Activated CD4-positive, CD25-positive, alpha-beta regulatory T cell treated with anti-CD3 and anti-CD28 coated beads, Interleukin-2, amount 50 U/mL, for 72 hours (primary cell): ENCODE data around the gene SYNPO.

Source experiments
- DNase-seq: peaks from one replicate; pipeline ENCODE4 v3.0.0; 2021

The SYNPO gene

DNA sequence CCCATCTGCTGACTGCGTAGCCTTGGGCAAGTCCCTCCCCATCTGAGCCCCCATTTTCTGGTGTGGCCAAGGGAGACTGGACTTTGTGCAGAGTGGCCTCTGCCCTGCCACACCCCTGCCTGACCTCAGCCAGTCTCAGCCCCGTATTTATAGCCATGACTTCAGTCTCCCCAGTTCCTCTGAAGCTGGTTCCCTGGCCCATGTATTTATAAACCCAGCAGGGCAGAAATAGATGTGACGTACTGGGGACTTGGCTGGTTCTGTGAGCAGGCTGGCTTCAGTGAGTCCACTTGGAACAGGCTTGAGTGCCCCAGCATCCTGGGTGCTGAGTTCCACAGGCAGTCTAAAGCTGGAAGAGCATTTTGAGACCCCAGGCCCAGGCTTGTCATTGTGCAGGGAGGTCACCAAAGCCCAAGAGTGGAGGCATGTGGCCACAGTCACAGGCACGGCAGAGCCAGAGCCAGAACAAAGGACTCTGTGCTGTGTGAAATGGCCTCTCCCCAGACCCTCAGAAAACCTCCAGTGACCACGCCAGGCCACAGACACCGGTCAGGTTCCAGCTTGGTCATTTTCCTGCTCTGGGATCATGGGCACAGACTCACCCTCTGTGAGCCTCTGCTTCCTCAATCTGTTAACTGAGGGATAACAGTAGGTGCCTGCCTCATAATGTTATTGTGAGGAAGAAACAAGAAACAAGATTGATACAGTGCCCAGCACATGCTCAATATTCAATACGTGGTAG, 30.4 kb upstream of the SYNPO start:
- DNase-seq: no peak

DNA sequence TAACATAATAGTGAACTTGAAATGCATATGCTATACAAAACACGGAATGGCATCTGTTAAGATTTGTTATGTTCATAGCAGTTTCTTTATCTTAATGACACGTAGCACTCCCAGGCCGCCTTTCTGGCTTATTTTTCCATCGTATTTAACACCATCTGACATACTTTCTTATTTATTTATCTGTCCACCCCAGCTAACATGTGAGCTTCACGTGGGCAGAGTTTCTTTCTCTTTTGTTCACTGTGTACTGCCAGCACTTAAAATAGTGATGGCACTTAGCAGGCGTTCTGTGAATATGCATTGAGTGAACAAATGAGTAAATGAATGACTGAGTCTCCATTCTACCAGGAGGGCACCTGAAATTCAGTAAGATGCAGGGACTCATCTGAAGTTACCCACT, 29.4 kb upstream of the SYNPO start:
- DNase-seq: no peak

- no peak for DNase-seq
These were observed 28.1 kb upstream of the SYNPO start for GRCh38 chr5:150612405-150612804.

GRCh38 chr5:150612905-150613670, 27.4 kb upstream of the SYNPO start:
- DNase-seq: no peak

DNA sequence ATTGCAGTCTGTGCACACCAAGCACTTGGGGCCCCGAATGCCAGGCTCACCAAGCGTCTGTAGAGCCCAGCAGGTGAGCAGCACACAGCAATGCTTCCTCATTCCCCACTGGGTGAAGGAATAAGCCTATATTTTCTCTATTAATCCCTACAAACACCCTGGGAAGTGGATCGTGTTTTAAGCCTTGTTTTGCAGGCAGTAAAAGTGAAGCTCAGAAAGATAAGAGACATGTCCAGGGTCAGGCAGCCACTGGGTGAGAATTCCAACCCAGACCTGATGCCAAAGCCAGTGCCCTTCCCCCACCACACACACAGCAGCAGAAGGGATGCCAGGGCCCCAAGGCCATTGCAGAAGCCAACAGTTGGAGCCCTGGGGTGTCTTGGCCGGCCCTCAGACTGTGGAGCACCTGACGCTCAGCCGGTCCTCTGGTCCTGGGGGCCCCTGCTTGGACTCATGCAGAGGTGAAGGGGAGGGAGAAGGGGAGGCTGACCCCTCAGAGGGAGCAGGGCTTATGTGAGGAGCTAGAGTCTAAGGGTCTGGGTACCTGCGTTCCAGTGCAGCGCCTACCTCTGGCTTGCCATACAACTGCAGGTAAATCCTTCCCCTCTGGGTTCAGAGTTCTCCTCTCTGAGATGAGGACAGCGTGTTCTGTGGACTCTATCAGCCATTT, 26.3 kb upstream of the SYNPO start:
- no peak for DNase-seq

DNA sequence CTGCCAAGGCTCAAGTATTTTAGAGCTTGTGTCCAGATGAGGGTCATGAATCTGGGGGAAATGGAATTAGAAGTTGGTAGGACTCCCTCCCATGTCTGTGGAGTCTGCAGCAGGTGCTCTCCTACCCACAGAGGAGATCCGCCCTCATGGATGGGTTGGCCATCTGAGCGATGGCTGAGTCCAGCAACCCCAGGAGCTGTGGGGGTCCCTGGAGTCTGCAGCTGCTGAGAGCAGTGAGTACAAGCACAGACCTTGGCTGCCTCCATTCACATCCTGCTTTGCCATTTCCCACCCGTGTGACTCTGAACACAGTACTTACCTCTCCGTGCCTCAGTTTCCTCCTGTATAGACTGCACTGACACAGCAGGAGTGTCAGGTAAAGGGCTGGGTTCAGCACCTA, 25.8 kb upstream of the SYNPO start:
- DNase-seq: no peak

DNA sequence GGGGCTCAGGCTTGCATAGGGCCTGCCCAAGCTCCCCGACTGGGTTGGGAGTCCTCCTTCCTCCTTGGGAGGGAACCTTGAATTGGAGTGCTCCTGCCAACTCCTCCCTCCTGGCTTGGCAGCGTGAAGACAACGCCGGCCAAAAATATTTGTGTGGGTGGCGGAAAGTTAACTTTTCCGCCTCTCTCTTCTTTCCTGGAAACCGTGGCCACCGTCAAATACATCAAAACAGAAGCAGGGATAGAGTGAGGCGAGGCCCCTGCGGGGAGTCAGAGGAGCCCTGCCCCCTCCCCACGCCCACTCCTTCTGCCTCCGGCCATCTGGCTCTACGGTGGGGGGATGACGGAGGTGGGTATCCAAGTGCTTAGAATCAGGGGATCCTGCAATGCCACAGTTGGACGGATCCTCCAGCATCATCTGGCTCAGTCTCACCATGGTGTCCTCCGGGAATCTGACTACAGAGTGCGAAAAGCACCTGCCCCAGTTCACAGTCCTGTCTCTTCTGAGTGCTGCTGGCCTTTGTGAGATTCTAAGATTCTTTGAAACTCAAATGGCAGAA, 25.2 kb upstream of the SYNPO start:
- DNase-seq: no peak

DNA sequence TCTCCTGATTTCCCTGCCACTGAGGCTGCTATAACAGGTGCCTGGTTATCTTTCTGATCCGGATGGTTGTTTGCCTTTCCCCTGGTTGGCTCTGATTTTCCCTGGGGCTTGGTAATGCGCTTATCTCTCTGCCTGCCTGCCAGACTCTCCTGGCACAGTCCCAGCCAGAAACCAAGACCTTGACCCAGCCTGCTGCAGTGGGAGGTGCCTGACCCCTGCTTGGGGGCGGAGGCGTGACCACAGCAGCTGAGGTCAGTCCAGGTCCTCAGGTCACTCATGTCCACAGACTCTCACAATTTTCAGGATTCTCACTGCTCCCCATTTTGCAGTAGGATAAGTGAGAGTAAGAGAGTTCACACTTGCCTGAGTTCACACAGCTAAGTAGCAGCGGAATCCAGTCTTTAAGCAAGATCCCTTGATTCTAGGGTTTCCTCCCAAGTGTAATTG, 24.4 kb upstream of the SYNPO start:
- DNase-seq: no peak

DNA sequence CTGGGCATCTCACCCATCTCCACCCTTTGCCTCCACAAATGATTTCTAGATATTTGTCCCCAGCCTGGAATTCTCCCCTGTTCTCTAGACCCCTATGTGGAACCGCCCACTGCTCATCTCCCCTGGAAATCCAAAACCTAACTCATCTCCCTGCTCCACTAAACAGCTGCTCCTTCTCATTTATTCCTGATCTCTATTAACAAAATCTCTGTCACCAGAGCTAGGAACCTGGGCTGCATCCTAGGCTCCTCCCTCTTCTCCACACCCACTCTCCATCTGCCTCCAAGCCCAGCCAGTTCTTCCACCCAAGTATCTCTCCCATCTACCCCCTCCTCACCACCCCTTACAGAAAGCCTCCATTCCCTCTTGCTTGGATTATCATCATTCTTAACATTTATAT, 24.0 kb upstream of the SYNPO start:
- no peak for DNase-seq

DNA sequence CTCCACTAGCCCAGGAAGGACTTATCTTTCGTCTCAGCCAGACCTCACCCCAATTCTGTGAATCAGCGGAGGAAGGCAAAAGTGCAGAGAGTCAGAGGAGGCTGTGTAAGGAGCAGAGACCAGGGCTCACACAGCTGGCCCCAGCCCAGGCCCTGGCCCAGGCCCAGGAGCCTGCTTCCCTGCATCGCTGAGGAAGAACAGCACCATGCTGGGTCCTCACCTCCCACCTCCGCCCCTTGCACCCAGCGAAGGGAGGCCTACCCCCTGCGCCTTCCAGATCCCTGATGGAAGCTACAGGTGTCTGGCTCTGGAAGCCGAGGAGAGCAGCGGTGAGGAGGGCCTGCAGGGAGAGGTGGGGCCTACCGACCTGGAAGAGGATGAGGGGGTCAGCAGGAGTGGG, 22.3 kb upstream of the SYNPO start:
- no peak for DNase-seq

- DNase-seq: no peak
These were observed 21.7 kb upstream of the SYNPO start for GRCh38 chr5:150618588-150619281.

DNA sequence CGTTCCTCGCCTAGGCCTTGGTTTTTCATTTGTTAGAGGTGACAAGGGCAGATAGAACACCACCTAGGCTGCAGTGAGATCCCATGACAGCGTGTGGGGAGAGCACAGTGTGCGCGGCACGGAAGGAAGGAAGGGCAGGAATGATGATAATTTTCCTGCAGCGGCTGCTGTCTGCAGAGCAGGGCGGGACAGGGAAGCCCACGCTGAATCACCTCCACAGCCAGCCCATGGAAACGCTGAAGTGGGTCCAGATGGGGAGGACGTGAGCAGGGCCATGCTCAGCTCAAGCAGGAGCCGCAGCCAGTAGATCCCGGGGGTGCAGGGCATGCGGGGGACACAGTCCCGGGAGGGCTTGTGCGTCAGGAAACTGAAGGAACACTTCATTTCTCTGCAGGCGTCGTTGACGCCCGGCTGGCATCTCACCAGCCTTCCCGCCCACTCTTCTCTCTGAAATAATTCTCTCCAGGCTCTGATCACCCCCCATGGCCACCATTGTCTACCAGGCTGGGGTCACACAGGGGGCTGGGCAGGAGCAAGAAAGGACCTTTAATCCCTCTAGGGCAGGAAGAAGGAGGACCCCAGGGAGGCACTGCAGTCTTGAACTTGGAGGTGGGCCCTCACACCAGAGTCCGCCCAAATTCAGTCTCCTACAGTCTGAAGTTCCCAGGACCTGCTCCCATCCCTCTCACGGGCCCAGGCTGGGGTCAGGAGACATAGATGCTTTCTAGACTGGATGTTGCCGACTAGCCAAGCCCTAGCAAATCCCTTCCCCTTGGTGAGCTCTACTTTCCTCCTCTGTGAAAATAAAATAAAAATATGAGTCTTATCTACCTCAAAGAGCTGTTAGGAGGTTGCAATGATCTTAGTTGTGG, 20.9 kb upstream of the SYNPO start:
- no peak for DNase-seq

GRCh38 chr5:150621301-150621700, 19.2 kb upstream of the SYNPO start:
- no peak for DNase-seq

DNA sequence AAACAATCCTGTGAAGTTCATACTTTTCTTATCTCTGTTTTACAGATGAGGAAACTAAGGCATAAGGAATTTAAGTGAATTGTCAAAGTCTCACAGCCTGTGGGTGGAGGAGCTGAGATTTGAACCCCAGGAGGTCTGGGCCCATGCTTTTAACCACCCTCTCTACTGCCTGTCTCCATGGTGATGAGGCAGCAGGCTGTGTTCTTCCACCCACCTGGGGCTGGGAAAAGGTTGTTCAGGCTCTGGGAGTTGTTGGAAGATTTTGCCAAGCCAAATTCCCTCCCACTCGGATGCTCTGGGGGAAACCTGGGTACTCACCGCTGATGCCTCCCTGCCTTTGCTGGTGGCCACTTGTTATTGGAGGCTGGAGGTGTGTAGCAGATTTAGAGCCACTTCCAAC, 18.3 kb upstream of the SYNPO start:
- no peak for DNase-seq

- DNase-seq: no peak
These were observed 17.1 kb upstream of the SYNPO start for GRCh38 chr5:150623152-150623877.

GRCh38 chr5:150623878-150624216, 16.6 kb upstream of the SYNPO start:
- DNase-seq: no peak

DNA sequence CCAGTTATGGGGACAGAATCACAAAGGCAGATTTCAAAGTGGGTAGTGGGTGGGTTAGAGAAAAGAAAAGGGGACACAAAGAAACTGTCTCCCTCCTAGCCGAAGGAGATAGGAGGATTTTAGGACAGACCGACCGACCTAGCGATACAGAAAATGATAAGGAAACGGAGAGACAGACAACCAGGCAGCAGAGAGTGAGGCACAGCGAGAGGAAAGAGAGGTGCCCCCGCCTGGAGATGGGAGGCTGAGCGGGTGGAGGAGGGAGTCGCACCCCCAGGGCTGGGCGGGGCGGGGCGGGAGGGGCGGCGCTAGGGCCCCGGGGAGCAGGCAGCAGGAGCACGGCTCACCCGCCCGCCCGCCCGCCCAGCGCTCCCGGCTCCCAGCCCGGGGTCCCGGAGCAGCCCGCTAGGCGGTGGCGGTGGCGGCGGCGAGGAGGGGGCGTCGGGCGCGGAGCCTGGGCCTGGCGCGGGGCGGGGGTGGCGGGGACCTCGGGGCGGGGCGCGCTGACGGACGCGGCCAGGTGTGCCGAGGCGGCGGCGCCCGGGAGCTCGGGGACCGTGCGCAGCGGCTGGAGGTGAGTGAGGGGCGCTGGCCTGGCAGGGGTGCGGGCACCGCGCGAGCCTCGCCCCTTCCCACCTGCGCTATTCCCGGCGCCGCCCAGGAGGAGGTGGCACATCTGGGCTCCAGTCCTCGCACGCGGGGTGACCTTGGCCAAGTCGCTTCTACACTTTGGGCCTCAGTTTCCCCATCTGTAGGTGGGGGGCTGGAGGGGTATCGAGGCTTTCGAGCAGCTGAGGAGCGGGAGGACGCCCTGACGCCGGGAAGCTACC, 15.9 kb upstream of the SYNPO start:
- DNase-seq: no peak

GRCh38 chr5:150625164-150625535, 15.3 kb upstream of the SYNPO start:
- no peak for DNase-seq

GRCh38 chr5:150625831-150626746, 14.4 kb upstream of the SYNPO start:
- no peak for DNase-seq
